ENCODE measurements around the gene CD300LG.
A peak's percentile ranks its signal among the peaks of the same experiment; 100 is the strongest.
"Not testable (repeated sequence)": the region's sequence is repeated elsewhere in the genome, so short reads cannot be mapped to it uniquely, and the experiment has no call there.

CD300LG gene

DNA sequence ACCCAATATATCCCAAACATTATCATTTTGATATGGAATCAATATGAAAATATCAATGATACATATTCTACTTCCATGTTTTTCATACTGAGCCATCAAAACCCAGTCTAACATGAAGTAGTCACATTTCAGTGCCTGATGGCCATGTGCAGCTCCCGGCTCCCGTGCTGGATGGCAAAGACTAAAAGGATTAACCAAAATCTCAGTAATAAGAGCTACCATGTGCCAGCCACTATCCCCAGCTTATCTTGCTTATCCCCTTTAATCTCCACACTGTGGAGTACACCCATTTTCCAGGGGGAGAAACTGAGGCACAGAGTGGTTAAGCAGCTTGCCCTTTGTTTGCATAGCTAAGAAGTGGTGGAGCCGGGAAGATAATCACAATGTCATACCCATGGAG is 9.2 kb downstream of the CD300LG start:
- no peak for DNase-seq

DNA sequence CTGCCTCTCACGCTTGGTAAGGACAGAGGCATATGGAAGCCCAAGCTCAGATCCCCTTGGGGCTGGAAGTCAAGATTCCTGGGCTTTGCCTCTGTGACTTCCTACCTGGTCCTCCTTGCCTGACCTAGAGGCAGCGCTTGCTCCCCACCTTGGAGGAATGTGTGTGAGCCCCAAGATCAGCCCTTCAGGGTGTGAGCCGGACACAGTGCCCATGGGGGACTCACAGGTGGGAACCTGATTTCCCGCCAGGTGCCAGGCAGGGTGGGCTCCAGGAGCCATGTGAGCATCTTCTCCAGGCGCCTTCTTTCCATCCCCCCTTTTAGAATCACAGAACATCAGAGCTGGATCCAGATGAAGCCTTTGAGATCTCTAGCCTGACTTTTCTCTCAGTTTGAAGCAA is 10.2 kb downstream of the CD300LG start:
- no peak for DNase-seq

DNA sequence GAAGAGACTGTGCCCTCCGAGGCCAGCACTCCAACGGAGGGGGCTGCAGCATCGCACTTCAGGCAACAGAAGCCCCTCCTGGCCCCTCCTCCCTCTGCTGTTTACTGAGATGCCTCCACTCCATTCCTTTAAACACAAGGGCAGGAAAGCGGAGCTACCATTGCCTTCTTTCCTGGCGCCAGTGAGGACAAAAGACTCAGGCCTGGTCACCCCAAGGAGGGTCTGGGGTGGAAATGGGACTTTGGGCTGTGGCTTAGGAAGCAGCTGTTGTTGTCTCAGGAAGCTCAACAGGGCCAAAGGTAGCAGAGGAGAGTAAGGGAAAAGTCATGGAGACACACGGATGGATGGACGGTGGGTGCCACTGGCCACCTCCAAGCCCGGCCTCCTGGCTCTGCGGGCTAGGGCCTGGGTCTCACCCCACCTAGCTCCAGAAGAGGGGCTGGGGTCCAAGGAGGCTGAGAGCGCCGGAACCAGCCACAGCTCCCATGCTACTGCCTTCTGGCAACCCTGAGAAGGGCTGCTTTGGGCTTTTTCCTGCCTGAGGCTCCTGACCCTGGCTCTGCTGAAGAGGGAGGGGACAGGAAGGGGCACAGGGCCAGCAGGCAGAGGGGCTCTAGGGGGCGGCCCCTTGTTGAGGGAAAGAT is 11.1 kb downstream of the CD300LG start:
- no peak for DNase-seq

GRCh38 chr17:43860077-43860725 is 13.2 kb downstream of the CD300LG start:
- no peak for DNase-seq

DNA sequence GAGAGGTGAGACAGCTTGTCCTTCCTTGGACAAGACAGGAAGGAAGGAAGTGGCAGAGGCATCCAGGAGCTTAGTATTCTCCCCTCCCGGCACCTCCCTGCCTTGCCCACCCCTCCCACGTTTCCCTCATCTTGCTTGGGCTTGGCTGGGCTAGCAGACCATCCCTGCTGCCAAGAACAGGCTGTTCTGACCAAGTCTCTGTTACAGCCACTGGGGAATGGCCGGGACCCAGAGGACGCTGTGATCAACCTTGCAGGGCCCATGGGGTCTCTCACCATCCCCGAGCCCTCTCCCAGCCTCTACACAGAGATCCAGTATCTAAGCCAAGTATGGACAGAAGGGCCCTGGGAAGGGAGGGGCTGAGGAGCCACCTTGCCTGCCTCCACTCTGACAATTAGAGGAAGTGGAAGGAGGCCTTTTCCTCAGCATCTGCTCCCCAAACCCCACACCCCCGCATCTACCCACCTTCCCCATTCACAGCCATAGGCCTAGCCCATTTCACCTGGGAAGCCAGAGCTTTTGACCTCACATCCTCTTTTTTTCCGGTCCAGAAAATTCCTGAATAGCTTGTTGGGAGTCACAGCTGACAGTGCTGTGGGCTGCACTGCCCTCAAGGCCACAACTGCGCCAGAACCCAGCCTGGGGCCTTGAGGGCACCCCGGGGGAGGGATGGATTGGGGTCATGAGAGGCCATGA is 14.1 kb downstream of the CD300LG start:
- no peak for DNase-seq

GRCh38 chr17:43861960-43862359 is 15.0 kb downstream of the CD300LG start:
- DNase-seq: no peak

DNA sequence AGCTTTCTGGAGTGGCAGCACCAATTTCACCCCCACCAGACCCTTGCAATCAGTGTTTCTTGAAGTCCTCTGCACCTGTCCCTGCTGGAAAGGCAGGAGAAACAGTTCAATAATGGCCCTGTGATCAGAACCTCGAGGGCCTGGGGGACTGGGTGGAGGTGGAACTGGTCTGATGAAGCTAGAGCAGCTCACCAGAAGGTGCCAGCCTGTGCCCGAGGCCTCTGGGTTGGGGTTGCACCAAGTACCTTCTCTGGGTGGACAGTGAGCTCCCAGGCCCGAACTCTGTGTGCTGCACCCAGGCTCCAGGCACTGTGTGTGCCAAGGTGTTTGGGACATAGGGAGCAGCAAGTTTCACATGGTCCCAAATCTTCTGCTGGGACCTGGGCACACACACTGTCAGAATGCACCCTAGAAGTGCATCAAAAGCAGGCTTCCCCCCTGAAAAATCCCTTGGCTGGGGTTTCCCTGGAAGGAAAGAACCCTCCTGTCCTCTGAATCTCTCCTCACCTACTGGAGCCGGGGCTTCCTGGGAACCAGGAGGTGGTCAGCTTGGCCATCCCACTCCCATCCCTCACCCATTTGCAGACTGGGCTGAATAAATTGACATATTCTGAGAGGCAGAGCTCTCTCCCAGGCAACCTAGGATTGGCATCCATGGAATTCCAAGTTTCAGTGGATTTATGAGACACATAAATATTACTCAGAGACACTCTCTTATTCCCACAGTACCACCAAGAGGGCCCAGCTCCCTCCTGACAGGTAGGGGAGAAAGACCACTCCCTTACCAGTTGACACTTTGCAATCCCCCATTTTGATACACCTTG is 17.4 kb downstream of the CD300LG start:
- no peak for DNase-seq

DNA sequence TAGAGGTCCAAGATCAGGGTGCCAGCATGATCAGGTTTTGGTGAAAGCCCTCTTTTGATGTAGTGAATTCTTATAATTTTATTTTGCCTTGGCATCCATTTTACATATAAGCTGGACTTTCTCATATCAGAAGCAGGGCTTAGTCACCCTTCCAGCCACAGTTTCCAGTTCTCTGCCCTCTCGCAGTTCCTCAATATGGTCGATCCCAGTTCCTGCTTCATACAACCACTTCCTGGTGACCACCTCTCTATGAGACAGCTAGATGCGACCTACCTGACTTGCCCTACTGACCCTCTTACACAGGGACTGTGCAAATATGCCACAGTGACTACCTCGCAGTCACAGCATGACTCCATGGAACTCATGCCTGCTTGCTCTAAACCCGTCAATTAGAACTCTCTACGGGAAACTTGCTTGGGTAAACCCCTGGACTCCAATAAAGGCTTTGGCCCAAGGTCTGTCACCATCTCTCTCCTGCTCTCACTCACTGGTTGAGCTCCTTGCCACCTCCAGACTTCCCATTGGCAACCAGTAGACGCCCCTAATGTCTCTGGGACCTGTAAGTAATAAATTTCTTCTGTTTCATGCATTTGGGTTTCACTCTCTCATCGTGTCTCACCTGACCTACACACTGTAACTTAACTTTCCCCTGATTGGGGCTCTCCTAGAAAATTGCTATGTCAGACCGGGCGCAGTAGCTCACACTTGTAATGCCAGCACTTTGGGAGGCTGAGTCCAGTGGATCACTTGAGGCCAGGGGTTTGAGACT is 21.4 kb downstream of the CD300LG start:
- DNase-seq: no peak

- DNase-seq: not testable (repeated sequence)
Observed at GRCh38 chr17:43869031-43869430, 22.1 kb downstream of the CD300LG start.

DNA sequence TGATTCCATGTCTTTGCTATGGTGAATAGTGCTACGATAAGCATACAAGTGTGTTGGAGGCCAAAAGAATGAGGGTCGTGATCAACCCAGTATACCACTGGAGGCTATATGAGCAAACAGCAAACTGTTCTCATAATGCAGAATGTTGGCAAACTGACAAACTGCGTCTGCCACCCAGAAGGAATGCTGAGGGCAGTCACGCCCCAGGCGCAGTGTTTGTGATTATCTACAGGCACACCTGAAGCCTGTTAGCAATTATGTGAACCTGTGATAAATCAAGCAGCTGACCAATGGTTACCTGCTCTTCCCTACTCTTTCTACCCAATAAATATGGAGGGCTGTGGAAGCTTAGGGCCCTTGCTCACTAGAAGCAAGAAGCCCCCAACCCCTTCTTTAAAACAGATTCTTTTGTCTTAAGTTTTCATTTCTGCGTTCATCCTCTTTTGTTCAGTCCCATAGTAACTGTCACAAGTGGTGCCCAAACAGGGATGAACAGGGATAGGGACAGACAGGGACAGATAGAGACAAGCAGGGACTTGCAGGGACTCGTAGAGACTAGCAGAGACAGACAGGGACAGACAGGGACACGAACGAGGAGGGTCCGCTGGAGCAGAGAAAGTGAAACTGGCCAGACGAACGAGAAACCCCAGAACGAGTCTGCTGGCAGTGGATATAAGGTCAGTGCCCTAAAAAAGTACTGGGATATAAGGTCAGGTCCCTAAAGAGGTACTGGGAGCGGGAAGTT is 25.1 kb downstream of the CD300LG start:
- DNase-seq: no peak

DNA sequence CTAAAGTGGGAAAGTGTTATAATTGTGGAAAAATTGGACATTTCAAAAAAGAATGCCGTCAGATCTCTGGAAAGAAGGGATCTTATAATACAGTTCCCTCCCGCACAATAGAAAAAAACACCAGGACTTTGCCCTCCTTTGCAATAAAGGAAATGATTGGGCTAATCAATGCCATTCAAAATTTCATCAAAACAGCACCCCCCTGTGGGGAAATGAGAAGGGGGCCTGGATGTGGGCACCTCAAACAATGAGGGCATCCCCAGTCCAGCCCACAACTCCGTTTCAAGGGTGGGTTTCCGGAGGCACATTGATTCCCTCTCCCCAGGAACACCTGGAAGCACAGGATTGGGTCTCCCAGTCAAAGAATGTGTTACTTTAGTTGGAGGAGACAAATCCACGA is 26.1 kb downstream of the CD300LG start:
- no peak for DNase-seq

GRCh38 chr17:43873815-43874214 is 26.8 kb downstream of the CD300LG start:
- no peak for DNase-seq

- no peak for DNase-seq
Observed at GRCh38 chr17:43874293-43874692, 27.3 kb downstream of the CD300LG start.

DNA sequence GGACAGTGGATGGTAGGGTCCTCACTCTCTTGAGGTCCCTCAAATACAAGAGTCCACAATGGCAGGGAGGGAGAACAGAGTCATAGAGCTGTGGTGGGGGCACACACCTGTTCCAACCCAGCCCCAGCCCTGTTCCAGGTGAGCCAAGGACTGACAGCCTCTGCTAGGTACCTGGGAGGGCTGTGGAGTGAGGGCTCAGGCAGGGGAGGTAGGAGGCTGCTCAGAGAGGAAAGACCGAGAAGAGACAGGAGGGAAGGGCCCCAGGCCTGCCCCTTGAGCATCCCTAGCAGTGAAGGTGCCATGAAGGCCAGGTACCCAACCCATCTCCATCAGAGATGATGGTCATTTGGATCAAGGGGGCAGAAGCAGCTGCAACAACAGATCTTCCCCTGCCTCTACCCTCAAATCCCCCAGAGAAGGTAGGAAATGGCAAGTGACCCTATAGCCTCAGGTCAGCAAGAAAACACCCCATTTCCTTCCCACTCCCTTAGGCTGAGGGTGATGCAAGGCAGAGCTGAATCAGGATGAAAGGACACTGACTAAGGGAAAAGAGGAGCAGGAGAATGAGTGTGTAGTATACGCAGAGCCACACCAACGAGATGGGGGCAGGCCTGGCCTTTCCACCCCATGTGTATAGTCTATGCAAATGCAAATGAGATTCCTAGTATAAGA is 28.6 kb downstream of the CD300LG start:
- no peak for DNase-seq

- DNase-seq: no peak
Observed at GRCh38 chr17:43877031-43877430, 30.1 kb downstream of the CD300LG start.

GRCh38 chr17:43877451-43878155 is 30.6 kb downstream of the CD300LG start:
- no peak for DNase-seq

DNA sequence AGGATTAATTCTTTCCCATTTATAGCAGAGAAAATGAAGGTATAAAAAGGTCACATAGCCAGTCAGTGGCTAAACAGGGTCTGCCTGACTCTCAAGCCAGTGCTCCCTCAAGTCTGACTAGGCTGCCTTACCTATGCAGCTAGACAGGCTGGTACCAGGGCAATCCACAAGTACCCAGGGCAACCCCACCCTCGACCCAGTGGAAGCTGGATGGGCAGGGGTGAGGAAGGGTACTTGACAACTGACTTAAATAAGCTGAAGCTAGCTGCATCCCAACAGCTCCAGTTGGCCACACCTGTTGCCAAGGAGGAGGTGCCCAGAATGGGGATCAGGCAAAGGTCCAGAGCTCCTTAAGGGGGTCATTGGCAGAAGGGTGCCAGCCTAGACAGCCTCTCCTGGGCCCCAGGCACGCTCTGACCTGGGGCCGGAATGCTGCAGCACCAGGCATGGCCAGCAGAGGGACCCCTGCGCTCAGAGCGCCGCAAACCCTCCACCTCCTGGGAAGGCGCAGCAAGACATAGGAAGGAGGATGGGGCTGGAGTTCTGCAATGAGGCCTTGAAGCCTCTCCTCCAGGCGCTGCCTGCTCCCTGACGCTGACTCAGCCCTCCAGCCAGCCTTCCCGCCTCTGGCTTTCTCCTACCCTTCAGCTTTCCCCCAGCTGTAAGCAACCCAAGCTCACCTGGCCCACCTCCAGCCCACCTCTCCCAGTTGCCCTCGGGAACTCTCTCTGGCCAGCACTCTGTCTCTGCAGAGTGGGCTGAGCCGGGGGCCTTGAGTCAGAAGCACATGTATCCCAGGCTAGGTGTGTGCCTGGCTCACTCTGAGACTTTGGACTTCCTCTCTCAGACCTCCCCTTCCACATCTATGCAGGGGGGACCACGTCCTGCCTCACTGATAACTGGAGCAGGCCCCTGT is 31.5 kb downstream of the CD300LG start:
- peak; percentile 51 for DNase-seq

DNA sequence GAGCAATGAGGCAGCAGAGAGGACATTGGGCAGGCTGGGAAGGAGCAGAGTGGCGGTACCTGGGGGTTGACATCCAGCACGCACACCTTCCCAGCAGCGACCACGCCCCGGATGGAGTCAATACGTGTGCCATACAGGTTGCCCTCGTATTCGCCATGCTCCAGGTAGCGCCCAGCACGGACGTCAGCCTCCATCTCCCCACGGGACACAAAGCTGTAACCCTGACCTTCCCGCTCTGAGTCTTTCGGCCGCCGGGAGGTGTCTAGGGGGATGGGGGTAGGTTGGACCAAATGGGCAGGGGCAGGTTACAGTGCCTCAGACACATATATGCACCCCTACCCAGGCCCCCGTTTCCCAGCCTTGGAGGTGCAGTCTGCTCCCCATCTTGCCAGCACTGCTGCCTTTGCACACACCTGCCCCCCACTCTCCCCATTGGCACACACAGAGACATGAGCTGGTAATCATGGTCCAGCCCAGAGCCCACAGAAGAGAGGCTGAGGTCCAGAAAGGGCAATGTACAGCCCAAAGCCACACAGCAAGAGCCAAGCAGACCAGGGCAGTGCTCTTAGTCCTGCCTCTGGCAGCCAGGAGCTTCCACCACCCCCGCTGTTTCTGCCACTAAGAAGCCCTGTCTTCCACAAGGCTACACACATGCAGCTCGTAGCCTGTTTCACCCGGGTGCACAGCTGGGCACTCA is 32.9 kb downstream of the CD300LG start:
- no peak for DNase-seq

Data from NCI-H510A treated with DMSO at 0.1 percent for 48 hours (cell line).